ENCODE measurements around the gene NR3C2. TPM values are rescaled to one million over a fixed set of nuclear protein-coding genes. Genes with fewer than 3 reads are reported as not detected.

The NR3C2 gene
- total and polyA plus RNA-seq, 2 of the 4 experiments (the other 2 are of a cell fraction): 1.1 to 2.3 TPM

DNA sequence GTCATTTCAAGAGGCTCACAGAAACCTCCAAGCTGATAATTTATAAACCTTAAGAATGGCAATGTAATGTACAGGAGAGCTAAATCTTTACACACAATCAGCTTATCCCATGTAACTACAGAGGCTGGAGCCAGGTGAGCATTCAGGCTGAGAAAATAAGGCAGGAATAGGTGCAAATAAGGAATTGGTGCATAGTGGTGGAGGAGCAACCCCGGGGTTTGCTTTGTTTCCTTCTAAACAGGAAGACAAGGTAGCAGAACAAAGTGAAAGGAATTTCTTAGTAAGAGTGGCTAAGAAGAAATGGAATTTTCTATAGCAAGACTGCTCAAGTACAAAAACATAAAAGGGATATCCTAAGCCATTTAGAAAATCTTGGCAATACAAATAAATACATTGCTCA is 82.4 kb downstream of the NR3C2 start:
- H2BK15ac ChIP-seq (ENCODE audit: low read depth, low read length): no peak overlapping the region
- H3K79me1 ChIP-seq (ENCODE audit: low read depth in 1 of 2, low read length in 2 of 2): no peaks in the 10 kb centered on the region
- ATAC-seq (ENCODE audit: low read depth): no peak
- H3K9me1 ChIP-seq (ENCODE audit: insufficient read depth, low read length): no peaks in the 10 kb centered on the region
- no peak overlapping the region for H4K8ac ChIP-seq (ENCODE audit: low read depth in 2 of 2, low read length in 2 of 2)
- in situ Hi-C loops (cut with MboI; ENCODE audit: low sequenced_read_pairs) (no loop called here), dilution Hi-C loops (cut with HindIII; ENCODE audit: low sequenced_read_pairs, unreplicated experiment) (no loop called here), intact Hi-C loops (cut with micrococcal nuclease) (no loop called here)
- no peak overlapping the region for H2BK5ac ChIP-seq (ENCODE audit: low read depth, low read length, poor library complexity, severe bottlenecking)
- no peak overlapping the region for H3K4ac ChIP-seq (ENCODE audit: low read depth, low read length)
- H2BK120ac ChIP-seq (ENCODE audit: low read depth, low read length): no peak overlapping the region
- H3K23ac ChIP-seq (ENCODE audit: low read depth, low read length): no peak overlapping the region
- no peak overlapping the region for H3K9ac ChIP-seq (ENCODE audit: low read depth, low read length)
- no peak overlapping the region for H3K18ac ChIP-seq (ENCODE audit: low read depth, low read length)
- H4K5ac ChIP-seq (ENCODE audit: low read depth, low read length): no peak overlapping the region
- no TSS peak for BruUV-seq (replicated peaks)
- H2AK5ac ChIP-seq (ENCODE audit: low read depth, low read length): no peak overlapping the region
- TF ChIP-seq, protein P1, sequence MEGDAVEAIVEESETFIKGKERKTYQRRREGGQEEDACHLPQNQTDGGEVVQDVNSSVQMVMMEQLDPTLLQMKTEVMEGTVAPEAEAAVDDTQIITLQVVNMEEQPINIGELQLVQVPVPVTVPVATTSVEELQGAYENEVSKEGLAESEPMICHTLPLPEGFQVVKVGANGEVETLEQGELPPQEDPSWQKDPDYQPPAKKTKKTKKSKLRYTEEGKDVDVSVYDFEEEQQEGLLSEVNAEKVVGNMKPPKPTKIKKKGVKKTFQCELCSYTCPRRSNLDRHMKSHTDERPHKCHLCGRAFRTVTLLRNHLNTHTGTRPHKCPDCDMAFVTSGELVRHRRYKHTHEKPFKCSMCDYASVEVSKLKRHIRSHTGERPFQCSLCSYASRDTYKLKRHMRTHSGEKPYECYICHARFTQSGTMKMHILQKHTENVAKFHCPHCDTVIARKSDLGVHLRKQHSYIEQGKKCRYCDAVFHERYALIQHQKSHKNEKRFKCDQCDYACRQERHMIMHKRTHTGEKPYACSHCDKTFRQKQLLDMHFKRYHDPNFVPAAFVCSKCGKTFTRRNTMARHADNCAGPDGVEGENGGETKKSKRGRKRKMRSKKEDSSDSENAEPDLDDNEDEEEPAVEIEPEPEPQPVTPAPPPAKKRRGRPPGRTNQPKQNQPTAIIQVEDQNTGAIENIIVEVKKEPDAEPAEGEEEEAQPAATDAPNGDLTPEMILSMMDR (conservative IDR thresholded peaks at IDR 0.05; ENCODE audit: low read depth, low read length): no peak
- no peak for TF ChIP-seq NFE2L2 (IDR thresholded peaks at IDR 0.05; ENCODE audit: low read depth, low read length)
- no peak for TF ChIP-seq FOS (IDR thresholded peaks at IDR 0.05; ENCODE audit: low read depth, low read length)
- TF ChIP-seq RCOR1 (IDR thresholded peaks at IDR 0.05; ENCODE audit: insufficient replicate concordance, low read length): no peak
- TF ChIP-seq SMC3 (IDR thresholded peaks at IDR 0.05; ENCODE audit: low read depth, low read length): no peak
- no peak overlapping the region for H2BK20ac ChIP-seq (ENCODE audit: low read depth, low read length)
- no peak overlapping the region for H4K91ac ChIP-seq (ENCODE audit: insufficient read depth, low read depth, low read length)
- H2AK9ac ChIP-seq (replicated peaks; ENCODE audit: low read depth, low read length, poor library complexity): no peak overlapping the region
- no peak overlapping the region for H3K14ac ChIP-seq (replicated peaks; ENCODE audit: low read depth, low read length)
- H3K4me3 ChIP-seq (ENCODE audit: insufficient read depth, low read depth, low read length): no peak overlapping the region
- no peak for DNase-seq
- H3K9me3 ChIP-seq (ENCODE audit: control insufficient read depth, insufficient read depth, low read length): no peaks in the 10 kb centered on the region
- POLR2A ChIA-PET (ENCODE audit: unreplicated experiment): no interaction called here
- no CpG with 5 or more reads among the region's 1 CpG for WGBS, 2 experiments (ENCODE audit: extremely low coverage in 2 of 2, insufficient read length in 1 of 2)
- H3K4me2 ChIP-seq (ENCODE audit: low read depth, low read length): no peak overlapping the region
- no peaks in the 10 kb centered on the region for H3K36me3 ChIP-seq (ENCODE audit: control insufficient read depth, insufficient read depth, low read length)
- no peak overlapping the region for H2AFZ ChIP-seq (replicated peaks; ENCODE audit: low read length, poor library complexity)
- H3K4me1 ChIP-seq (ENCODE audit: control insufficient read depth, insufficient read depth, low read length): no peaks in the 10 kb centered on the region
- no peak overlapping the region for H3K27ac ChIP-seq (ENCODE audit: insufficient read depth, low read length)
- no peak overlapping the region for H3K56ac ChIP-seq (ENCODE audit: extremely low read depth, insufficient read depth, low read length)
- no peaks in the 10 kb centered on the region for H3K27me3 ChIP-seq (ENCODE audit: control insufficient read depth, insufficient read depth, low read length)
- CTCF ChIA-PET: no interaction called here
- no peaks in the 10 kb centered on the region for H4K20me1 ChIP-seq (ENCODE audit: insufficient read depth, low read length)

Data from IMR-90 (cell line).